GM19043 (cell line): ENCODE results near the gene CYBRD1.
A peak's percentile ranks its signal among the peaks of the same experiment; 100 is the strongest.
"Not testable (repeated sequence)": the region's sequence is repeated elsewhere in the genome, so short reads cannot be mapped to it uniquely, and the experiment has no call there.

Source experiments
- ATAC-seq: cut with Tn5 transposase; IDR thresholded peaks from one replicate; pipeline ENCODE4 v1.9.1; 2021; ENCODE audit warnings: low read depth; ENCODE audit not compliant: unreplicated experiment

The CYBRD1 gene

DNA sequence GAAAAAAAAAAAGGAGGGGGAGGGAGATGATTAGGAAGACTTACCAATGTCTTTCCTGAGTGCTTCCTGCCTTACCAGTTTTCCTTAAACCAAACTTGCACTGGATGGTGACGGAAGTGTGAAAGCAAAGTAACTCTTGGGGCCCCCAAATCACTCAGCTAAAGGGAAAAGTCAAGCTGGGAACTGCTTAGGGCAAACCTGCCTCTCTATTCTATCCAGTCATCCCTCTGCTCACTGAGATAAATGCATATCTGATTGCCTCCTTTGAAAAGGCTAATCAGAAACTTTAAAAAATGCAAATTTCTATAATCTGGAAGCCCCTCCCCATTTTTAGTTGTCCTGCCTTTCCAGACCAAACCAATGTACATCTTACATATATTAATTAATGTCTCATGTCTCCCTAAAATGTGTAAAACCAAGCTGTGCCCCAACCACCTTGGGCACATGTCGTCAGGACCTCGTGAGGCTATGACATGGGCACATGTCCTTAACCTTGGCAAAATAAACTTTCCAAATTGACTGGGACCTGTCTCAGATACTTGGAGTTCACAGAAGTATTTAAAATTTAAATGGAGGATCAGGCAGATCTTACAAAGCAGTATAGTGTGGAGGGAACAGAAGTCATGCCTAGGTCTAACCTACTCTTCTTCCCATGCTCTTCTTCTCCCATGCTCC lies 7.2 kb upstream of the CYBRD1 start:
- ATAC-seq: no peak

DNA sequence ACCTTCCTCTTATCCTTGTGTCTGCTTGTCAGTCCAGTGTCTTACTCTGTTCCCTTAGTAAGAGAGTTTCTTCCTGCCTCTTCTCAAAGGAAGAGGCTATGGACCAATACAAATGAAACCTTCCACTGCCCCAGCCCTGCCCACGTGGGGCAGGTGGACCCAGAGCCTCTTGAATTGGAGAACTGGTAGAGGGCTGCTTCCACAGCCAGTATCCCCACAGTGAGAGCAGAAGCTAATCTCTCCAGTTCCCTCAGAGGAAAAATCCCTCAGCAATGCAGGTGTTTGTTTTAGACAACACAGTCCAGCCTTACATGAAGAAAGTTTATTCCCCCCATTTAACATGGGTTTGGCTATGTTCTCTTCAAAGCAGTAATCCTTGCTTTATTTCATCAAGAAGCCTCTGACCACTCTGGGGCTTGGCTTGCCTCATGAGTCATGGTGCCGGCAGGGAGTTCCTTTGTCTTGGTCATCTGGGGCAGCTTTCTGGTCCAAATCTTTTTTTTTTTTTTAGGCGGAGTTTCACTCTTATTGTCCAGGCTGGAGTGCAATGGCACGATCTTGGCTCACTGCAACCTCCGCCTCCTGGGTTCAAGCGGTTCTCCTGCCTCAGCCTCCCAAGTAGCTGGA lies 6.5 kb upstream of the CYBRD1 start:
- ATAC-seq: no peak

DNA sequence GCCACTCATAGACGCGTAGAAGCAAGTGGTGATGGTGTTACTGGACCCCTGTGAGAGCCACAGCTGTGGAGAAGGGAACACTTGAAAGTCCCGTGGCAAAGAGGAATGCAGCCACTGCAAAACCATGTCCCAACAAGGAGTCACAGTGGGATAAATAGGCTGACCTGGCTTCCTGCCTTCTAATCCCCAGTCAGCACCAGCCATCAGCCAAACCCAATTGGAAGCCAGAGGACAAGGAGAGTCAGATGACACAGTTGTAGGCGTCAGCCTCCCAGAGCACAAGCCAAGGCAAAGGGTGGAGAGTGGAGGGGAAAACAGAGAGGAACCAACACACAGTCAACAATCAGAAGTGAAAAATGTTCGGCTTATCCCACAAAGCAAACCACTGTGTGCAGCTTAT lies 5.5 kb upstream of the CYBRD1 start:
- ATAC-seq: no peak

DNA sequence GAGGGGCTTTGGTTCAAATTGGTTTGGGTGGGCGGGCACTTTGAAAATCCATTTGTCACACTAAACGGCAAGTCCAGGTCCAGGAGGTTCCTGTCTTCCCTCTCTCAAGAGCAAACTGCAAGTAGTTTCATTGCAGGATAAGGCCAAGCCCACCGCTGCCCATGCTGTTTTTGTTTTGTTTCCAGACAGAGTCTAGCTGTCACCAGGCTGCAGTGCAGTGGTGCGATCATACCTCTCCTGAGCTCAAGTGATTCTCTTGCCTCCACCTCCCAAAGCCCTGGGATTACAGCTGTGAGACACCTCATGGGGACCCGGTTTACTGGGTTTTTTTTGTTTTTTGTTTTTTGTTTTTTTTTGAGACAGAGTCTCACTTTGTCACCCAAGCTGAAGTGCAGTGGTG lies 1.8 kb upstream of the CYBRD1 start:
- ATAC-seq: no peak

DNA sequence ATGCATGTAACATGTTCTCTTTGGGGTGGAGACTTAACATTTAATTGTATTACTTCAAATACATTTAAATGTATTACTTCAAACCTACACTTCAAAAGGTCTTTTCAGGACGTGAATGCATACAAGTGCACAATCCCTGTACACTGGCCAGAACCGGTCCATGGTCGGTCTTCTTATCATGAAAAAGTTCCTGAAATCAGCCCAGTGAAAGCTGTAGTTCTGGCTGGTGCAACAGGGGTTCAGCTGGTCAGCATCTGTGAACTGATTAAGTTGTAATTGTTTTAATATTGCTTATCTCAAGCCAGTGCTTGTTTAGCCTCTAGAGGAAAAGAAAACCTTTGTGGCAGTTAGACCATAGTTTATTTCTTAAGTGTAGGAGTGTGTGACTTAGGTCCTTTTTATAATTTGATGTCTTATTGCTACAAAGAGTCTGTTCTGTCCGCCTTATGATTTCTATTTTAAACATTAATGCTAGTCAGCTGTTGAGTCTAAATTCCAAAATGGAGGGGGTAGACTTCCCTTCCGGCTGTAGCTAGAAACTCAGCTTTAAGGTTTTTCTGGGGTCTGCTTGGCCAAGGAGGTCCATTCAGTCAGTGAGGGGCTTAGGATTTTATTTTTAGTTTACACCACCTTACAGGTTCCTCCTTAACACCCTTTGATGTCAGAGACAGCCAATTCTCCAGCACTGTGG lies 768 bp upstream of the CYBRD1 start:
- ATAC-seq: no peak

DNA sequence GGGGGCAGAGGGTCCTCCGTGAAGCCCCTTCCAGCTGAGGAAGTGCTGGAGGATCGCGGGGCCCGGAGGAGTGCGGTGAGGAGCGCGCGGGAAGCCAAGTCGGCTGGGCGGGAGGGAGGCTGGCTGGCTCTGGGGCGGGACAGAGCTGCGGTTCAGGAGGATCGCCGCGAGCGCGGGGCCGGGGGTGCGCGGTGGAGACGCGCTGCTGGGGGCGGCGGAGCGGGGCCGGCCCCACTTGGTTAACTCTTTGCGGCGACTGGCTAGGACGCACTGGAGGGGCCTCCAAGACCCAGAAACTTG lies 464 bp downstream of the CYBRD1 start:
- peak; percentile 26 for ATAC-seq

DNA sequence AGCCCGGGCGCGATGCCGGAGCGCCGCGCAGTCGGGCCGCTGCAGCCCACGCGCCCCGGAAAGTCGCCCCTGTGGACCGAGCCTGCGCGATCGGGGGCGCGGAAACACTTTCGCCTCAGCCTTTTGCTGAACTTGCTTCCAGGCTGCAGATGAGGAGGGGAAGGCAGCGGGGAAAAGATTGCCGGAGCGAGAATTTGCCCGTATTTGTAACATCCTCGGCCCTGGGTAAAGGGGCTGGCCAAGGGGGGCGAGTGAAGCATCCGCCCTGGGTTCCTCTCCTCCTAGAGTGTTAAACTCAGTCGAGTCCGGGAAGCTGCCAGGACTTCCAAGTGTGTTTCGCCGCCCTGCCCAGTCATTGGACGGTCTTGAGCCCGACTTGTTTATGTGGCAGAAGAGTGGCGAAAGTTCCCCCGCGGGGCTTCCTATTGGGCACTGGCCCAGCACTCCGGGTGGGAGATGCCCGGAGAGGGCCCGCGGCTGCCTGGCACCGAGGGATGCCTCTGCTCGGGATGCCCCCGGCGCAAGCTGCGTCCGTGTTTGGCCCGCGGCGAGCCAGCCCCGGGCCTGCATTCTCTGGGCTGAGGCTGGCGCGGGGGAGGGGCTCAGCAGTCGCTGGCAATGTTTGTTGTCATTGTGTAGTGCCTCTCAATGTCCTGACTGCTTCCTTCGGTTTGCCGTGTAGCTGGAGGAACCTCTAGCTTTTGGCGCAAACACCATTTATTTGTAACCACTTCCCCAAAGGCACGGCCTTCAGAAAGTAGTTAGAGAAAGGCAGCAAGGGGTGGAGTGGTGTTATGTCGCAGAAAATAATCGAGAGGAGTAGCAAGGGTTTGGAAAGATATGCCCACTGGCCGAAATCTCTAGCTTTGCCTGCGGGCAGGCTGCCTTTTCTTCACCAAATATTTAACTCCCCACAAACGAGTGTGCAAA lies 1.1 kb downstream of the CYBRD1 start:
- ATAC-seq: peak; percentile 38

DNA sequence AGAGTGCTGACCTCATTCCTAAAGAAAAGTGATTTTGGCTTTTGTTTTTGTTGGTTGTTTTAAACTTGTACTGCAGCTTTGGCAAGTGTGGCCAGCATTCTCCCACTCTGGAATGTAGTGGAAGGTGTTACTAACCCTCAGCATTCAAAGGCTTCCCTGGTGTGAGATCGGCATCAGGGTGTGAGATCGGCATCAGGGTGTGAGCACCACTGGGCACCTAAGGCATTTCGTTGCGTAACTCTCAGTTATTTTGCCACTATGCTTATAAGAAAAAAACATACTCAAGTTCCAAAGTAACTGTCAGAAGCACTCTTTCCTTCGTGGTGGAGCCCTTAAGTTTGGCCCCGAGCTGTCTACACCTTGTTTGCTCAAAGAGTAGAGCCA lies 1.7 kb downstream of the CYBRD1 start:
- ATAC-seq: no peak

DNA sequence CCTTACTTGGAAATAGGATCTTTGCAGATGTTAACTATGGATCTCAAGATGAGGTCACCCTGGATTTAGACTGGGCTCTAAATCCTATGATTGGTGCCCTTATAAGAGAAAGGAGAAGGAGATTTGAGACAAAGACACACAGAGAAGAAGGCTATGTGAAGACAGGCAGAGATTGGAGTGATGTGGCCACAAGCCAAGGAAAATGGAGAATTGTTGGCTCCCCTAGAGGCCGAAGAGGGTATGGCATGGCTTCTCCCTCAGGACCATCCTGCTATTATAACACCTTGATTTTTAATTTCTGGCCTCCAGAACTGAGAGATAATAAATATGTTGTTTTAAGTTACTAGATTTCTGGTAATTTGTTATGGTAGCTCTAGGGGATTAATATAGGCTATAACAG lies 7.6 kb downstream of the CYBRD1 start:
- no peak for ATAC-seq

DNA sequence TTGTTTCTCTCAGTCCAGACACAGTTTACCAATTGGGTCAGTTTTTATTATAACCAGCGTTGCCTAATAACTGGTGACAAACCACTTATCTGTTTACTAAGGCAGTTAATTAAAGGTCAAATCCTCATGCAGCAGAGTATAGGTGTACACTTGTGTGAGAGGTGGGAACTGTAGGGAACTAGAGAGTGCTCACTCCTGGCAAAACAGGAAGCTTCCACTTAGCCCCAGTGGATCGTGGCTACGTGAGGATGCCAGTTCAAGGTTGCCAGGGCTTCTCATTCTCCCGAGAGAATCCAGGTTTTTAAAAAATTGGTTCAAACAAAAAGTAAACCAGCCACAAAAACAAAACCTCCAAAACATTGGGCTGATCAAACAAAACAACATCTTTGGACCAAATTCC lies 8.1 kb downstream of the CYBRD1 start:
- ATAC-seq: no peak

DNA sequence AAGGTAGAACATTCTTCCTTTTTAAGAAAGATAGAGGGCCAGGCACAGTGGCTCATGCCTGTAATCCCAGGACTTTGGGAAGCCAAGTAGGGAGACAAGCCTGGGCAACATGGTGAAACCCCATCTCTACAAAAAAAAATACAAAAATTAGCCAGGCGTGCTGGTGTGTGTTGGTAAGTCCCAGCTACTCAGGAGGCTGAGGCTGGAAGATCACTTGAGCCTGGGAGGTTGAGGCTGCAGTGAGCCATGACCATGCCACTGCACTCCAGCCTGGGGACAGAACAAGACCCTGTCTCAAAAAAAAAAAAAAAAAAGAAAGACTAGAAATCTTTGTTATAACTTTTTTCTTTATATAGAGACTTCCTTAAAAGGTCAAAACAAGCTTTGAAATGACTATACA lies 8.6 kb downstream of the CYBRD1 start:
- ATAC-seq: not testable (repeated sequence)

DNA sequence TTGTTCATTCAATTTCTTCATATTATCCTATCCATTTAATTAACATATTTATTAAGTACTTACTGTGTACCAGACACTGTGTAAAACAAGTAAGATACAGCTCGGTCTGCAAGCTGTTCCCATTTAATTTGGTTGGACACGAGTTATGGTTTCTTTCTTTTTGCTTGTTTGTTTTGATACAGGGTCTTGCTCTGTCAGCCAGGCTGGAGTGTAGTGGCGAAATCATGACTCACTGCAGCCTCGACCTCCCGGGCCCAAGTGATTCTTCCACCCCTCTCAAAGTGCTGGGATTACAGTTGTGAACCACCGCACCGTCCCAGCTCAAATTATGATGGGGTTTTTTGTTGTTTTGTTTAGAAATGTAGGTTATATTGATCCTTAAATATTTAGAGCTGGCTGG lies 9.0 kb downstream of the CYBRD1 start:
- ATAC-seq: no peak

DNA sequence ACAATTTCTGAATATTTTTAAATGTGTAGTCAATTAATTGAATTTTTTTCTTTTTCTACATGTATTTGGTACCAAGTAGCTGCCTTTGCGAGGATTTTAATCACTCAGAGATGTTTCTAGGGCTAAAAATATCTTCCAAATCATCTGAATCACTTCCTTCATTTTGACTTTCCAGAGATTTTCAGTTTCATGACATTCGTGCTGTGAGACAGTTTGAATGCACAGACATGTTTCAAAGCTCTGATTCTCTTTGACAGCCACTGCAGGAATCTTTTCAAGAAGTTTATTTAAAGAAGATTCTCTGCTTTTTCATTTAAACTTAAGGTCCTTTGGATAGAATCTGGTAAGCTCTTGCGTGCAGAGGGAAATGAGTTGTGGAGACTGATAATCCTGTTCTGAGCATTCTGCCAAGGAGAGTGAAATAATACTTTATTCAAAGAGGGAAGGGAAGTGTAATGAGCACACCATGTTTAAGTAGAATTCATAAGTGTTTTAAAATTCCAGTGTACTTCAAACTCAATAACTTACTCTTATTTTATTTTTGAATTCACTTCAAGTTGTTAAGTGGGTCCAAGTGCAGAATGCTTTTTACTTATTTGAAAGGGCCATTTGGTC lies 9.7 kb downstream of the CYBRD1 start:
- no peak for ATAC-seq

DNA sequence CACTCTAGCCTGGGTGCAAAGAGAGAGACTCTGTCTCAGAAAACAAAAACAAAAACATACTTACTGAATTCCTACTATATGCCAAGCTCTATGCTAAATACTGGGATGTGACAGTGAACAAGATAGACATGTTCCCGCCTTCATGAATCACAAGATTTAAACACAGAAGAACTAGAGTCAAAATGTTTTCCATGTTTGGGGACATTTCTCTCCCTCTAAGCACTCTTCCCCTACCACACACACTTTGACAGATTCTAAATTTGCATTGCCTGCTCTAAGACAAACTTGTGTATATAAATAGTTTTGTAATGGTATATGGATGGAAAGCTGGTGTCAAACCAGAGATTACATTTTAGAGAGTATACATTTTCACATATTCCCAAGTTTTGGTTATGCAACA lies 11.1 kb downstream of the CYBRD1 start:
- no peak for ATAC-seq

DNA sequence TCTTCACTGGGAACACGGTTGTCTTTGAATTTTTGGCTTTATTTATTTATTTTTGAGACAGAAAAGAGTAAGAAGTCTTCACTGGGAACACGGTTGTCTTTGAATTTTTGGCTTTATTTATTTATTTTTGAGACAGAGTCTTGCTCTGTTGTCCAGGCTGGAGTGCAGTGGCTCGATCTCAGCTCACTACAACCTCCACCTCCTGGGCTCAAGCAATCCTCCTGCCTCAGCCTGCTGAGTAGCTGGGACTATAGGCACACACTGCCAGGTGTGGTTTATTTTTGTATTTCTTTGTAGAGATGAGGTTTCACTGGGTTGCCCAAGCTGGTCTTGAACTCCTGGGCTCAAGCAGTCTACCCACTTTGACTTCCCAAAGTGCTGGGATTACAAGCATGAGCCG lies 13.3 kb downstream of the CYBRD1 start:
- not testable (repeated sequence) for ATAC-seq

DNA sequence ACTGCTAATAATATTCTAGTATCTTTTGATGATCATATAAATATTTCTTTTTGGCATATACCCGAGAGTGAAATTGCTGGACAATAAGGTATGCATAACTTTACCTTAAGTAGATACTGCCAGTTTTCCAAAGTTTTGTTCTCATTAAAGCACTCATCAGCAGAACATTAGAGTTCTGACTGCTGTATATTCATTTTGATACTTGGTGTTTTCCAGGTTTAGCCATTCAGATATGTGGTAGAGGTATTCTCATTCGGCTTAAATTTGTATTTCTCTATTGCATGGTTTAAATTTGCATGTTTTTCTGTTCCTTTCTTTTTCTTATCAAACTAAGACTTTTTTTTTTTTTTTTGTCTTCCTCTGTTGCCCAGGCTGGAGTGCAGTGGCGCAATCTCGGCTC lies 18.2 kb downstream of the CYBRD1 start:
- ATAC-seq: no peak

DNA sequence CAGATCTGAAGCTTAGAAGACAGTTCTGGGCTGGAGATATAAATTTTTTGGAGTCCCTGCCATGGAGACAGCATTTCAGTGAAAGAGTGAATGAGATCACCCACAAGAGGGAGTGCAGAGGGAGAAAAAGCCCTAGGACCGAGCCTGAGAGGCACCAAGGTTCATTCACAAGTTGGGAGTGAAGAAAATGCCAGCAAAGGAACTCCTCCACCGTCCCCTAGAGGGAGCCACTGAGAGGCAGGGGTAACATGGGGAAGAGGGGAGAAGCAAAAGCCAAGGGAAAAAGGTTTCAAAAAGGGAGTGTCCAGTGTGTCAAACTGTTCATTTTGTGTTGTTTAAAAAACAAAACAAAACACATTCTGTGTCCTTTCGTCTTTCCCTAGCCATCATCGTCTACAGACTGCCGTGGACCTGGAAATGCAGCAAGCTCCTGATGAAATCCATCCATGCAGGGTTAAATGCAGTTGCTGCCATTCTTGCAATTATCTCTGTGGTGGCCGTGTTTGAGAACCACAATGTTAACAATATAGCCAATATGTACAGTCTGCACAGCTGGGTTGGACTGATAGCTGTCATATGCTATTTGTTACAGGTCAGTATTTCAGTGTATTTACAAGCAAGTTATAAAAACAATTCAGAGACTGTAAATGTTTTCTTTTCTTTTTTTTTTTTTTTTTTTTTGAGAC lies 19.1 kb downstream of the CYBRD1 start:
- ATAC-seq: no peak

DNA sequence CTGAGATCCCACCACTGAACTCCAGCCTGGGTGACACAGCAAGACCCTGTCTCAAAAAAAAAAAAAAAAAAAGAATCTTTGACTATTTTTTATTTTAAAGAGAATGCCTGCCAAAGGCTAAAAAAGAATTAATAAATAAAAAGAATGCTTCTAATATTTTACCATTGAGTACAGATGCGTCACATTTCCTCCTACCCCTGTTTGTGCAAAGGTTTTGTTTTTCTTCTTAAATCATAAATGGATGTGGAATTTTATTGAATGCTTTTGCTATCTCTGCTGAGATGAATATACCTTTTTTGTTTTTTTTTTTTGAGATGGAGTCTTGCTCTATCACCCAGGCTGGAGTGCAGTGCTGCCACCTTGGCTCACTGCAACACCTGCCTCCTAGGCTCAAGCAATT lies 22.8 kb downstream of the CYBRD1 start:
- no peak for ATAC-seq

DNA sequence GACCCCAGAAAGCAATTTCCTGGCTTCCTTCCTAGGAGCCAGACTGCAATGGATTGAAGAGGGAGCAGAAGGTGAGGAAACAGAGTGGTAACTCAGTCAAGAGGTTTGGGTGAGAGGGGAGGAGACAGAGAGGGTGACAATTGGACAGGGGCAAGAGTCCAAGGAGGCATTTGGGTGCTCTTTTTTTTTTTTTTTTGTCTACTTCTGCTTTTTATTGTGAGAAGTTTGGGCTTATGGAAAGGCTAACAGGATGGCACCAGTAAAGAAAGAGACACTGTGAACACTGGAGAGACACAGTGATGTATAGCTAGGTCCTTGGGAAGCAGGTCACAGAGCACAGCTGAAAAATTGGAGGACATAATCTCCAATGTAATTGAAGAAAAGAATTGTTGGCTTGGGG lies 25.0 kb downstream of the CYBRD1 start:
- no peak for ATAC-seq

DNA sequence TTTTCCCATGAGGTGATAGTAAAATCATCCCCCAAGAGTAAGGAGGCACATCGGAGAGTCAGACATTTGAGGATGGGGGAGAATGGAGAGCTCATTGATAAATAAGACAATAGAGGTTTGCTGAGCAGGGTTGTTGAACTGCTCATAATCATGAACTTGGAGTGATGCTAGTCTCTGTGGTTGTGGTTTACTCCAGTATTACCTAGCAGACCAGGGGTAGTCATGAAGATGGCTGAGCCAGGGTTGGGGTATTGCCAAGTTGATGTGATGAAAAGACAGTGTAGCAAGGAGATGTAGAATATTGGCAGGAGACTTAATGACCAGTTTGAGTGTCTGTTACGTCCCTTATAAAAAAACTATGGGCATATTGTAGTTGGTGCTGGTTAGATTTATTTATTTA lies 25.4 kb downstream of the CYBRD1 start:
- ATAC-seq: no peak
